Stomach (tissue), 4 donors: ENCODE data around the gene COL5A1.

Experiments used
- EP300 ChIP-seq: sonication (generic); formaldehyde crosslinking; IDR thresholded peaks from one replicate; pipeline ENCODE4 v1.6.1; 2017; ENCODE audit warnings: antibody characterized with exemption
- POLR2A ChIP-seq, 4 donors: fragments of 450-650 bp; IDR thresholded peaks; one replicate each; pipeline ENCODE4 v1.6.1; 2016; ENCODE audit warnings: antibody characterized with exemption in 4 of 4, control low read depth in 2 of 4, mild to moderate bottlenecking in 1 of 4, moderate library complexity in 1 of 4
- POLR2AphosphoS5 ChIP-seq, 3 donors: sonication (generic); formaldehyde crosslinking; IDR thresholded peaks; one replicate each; pipeline ENCODE4 v1.6.1; 2016; ENCODE audit warnings: antibody characterized with exemption in 3 of 3
- TF ChIP-seq, protein P1 (sequence below), 7 experiments: fragments of 450-650 bp in 4 of 7; fragments of 200-600 bp in 3 of 7; sonication (generic) in 3 of 7; IDR thresholded peaks; one replicate each; pipeline ENCODE4 v1.5.1; 2016 to 2019; ENCODE audit warnings: antibody characterized with exemption in 7 of 7, control low read depth in 2 of 7, mild to moderate bottlenecking in 1 of 7

DNA sequence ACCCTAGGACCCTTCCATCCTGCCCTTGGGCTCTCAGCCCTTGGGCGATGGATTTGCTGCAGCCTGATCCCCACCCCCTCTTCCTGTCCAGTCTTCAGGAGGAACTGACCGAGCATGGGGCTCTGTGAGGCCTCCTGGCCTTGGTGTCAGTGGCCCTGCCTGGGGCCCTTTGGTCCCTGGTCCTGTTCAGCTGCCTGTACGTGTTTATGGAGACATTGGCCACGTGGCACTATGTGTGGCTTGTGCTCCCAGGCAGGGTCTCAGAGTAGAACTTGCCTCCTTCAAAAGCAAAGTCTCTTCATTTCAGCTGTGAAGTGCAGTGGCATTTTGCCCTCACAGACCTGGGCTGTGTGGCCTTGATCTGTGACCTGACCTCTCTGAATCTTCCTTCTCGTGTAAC is 250.1 kb downstream of the COL5A1 start:
- TF ChIP-seq, protein P1, sequence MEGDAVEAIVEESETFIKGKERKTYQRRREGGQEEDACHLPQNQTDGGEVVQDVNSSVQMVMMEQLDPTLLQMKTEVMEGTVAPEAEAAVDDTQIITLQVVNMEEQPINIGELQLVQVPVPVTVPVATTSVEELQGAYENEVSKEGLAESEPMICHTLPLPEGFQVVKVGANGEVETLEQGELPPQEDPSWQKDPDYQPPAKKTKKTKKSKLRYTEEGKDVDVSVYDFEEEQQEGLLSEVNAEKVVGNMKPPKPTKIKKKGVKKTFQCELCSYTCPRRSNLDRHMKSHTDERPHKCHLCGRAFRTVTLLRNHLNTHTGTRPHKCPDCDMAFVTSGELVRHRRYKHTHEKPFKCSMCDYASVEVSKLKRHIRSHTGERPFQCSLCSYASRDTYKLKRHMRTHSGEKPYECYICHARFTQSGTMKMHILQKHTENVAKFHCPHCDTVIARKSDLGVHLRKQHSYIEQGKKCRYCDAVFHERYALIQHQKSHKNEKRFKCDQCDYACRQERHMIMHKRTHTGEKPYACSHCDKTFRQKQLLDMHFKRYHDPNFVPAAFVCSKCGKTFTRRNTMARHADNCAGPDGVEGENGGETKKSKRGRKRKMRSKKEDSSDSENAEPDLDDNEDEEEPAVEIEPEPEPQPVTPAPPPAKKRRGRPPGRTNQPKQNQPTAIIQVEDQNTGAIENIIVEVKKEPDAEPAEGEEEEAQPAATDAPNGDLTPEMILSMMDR (IDR thresholded peaks at IDR 0.05): no peak
- TF ChIP-seq POLR2A (IDR thresholded peaks at IDR 0.05) (no peak), POLR2AphosphoS5 (IDR thresholded peaks at IDR 0.05) (no peak), EP300 (no peak)
